ENCODE measurements around the gene CLNS1A.

DNA sequence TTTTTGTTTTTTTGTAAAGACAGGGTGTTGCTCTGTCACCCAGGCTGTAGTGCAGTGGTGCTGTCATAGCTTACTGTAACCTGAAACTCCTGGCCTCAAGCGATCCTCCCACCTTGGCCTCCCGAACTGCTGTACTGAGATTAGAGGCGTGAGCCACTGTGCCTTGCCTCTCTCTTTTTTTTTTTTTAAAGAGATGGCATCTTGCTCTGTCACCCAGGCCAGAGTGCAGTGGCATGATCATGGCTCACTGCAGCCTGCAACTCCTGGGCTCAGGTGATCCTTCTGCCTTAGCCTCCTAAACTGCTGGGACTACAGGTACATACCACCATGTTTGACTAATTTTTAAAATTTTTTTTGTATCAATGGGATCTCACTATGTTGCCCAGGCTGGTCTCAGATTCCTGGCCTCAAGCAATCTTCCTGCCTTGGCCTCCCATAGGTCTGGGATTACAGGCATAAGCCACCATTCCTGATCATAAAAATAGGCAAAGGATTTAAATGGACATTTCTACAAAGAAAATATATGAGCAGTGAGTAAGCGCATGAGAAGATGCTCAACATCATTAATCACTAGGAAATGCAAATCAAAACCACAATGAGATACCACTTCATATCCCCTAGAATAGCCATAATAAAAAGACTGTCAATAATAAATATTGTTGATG, 17.3 kb upstream of the CLNS1A start:
- no peak for TF ChIP-seq POLR2A (IDR thresholded peaks at IDR 0.05; ENCODE audit: low read depth)
- TF ChIP-seq, protein P1, sequence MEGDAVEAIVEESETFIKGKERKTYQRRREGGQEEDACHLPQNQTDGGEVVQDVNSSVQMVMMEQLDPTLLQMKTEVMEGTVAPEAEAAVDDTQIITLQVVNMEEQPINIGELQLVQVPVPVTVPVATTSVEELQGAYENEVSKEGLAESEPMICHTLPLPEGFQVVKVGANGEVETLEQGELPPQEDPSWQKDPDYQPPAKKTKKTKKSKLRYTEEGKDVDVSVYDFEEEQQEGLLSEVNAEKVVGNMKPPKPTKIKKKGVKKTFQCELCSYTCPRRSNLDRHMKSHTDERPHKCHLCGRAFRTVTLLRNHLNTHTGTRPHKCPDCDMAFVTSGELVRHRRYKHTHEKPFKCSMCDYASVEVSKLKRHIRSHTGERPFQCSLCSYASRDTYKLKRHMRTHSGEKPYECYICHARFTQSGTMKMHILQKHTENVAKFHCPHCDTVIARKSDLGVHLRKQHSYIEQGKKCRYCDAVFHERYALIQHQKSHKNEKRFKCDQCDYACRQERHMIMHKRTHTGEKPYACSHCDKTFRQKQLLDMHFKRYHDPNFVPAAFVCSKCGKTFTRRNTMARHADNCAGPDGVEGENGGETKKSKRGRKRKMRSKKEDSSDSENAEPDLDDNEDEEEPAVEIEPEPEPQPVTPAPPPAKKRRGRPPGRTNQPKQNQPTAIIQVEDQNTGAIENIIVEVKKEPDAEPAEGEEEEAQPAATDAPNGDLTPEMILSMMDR (IDR thresholded peaks at IDR 0.05): no peak

Data from esophagus muscularis mucosa (tissue), 3 donors.